GM21526 (cell line): Measurements from ENCODE around the gene LMAN2L.

Source experiments
- ATAC-seq: cut with Tn5 transposase; IDR thresholded peaks from one replicate; pipeline ENCODE4 v1.9.1; 2021; ENCODE audit warnings: moderate library complexity; ENCODE audit not compliant: unreplicated experiment, low FRiP score

LMAN2L gene

GRCh38 chr2:96663177-96663576 lies 76.7 kb downstream of the LMAN2L start:
- ATAC-seq, result no peak

GRCh38 chr2:96662360-96662759 lies 77.5 kb downstream of the LMAN2L start:
- no peak for ATAC-seq

DNA sequence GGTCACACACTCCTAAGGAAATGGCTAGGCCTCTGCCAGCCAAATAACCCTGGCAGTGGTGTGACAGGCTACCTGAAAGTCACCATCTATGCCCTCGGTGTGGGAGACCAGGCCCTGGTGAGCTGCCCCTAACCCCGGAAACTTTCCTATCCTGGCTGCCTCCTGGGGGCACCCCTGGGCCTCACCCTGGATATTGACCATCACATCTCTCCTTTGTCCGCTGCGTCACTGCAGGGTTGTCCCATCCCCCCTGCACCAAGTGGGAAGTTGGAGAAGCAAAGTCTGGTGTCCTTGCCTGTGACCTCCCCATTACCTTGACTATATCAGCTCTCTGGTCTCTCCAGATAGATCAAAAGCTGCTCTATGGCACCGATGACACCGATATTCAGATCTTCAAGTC lies 78.5 kb downstream of the LMAN2L start:
- ATAC-seq, result no peak

- no peak for ATAC-seq
Measured at GRCh38 chr2:96656540-96656939, 83.3 kb downstream of the LMAN2L start.
